IgD-negative memory B cell (primary cell): ENCODE data around the gene SEPTIN1. TPM values are rescaled to one million over a fixed set of nuclear protein-coding genes. Genes with fewer than 3 reads are reported as not detected.
A peak's percentile ranks its signal among the peaks of the same experiment; 100 is the strongest.

Source experiments
- H3K27ac Mint-ChIP-seq, 3 donors: one replicate each; pipeline ENCODE4 v1.8.0; 2020 to 2022; ENCODE audit warnings: mild to moderate bottlenecking in 3 of 3, mixed read lengths in 3 of 3, moderate library complexity in 1 of 3
- H3K27me3 Mint-ChIP-seq: one replicate; pipeline ENCODE4 v1.8.0; 2021; ENCODE audit warnings: mixed read lengths
- H3K36me3 Mint-ChIP-seq: one replicate; pipeline ENCODE4 v1.8.0; 2020; ENCODE audit warnings: mild to moderate bottlenecking, mixed read lengths
- H3K4me1 Mint-ChIP-seq, 3 donors: one replicate each; pipeline ENCODE4 v1.8.0; 2020 to 2022; ENCODE audit warnings: mixed read lengths in 3 of 3, mild to moderate bottlenecking in 1 of 3
- H3K4me3 Mint-ChIP-seq, 4 donors: one replicate each; pipeline ENCODE4 v1.8.0; 2020 to 2022; ENCODE audit warnings: mild to moderate bottlenecking in 4 of 4, mixed read lengths in 4 of 4, moderate library complexity in 3 of 4
- H3K9me3 Mint-ChIP-seq, 3 donors: one replicate each; pipeline ENCODE4 v1.8.0; 2020 to 2021; ENCODE audit warnings: mixed read lengths in 3 of 3, mild to moderate bottlenecking in 1 of 3
- polyA plus RNA-seq: library from polyadenylated mRNA; unstranded; fragments of 300-500 nt; fragmentation: Illumina TruSeq; gene quantifications from one replicate; pipeline ENCODE4 v1.2.3, GENCODE V29; 2021

SEPTIN1 gene
- polyA plus RNA-seq, 1 donor from 2014 or later = 161 TPM

DNA sequence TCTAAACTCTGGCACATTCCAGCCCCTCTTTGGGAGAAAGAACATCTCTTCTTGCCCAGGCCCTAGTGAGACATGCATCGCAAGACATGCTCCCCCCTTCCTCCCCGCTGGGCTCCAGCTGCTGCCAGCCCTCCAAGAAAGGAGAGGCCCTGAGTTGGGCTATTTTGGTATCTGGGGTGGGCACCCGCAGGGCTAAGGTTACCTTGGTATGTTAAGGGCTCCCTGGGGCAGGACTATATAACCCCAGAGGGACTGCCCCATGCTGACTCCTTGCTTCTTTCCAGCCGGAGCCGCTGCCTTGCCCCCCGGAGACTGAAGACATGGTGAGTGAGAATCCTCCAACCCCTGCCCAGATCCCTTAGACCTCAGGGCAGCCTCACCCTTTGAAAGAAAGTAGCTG is 7.8 kb downstream of the SEPTIN1 start, which contains the start of gene MYL11:
Gene MYL11 (plus strand): TSS at position 265 of the 400 bp plus-strand sequence. CDS start 56 bp downstream, at position 321.
- Mint-ChIP-seq H3K9me3 (no peaks in the 10 kb centered on the region), H3K27ac (peak within 1 kb of the TSS in 1 of 3 donors; percentile 23), H3K4me3 (peak within 1 kb of the TSS in 1 of 4 donors; percentile 37), H3K36me3 (no peaks in the 10 kb centered on the region), H3K27me3 (no peaks in the 10 kb centered on the region), H3K4me1 (peaks cover 12 to 21% (median 21%) of the 10 kb centered on the region in 3 donors)

DNA sequence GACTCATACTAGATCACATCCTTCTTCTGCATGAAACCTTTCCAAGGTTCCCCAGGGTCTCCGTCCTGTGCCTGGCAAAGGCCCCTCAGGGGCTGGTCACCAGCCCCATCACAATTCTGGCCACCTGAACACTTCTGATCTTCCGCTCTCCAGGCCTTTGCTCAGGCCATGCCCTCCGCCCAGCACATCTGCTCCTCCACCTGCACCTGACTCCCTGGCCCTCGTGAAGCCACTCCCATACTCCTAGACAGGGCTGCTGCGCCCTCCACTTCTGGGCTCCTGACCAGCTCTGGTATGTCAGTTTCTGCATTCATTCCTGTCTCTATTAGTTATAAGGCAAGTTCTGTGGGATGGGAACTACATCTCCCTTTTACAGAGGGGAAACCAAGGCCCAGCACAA is 9.6 kb downstream of the SEPTIN1 start:
- Mint-ChIP-seq H3K27me3 (no peaks in the 10 kb centered on the region), H3K36me3 (no peaks in the 10 kb centered on the region), H3K4me1 (peaks cover 11 to 30% (median 27%) of the 10 kb centered on the region in 3 donors), H3K27ac (peak overlapping the region in 1 of 3 donors; percentile 28), H3K4me3 (peak overlapping the region in 3 of 4 donors; percentile 6 to 60 (median 52)), H3K9me3 (no peaks in the 10 kb centered on the region)

DNA sequence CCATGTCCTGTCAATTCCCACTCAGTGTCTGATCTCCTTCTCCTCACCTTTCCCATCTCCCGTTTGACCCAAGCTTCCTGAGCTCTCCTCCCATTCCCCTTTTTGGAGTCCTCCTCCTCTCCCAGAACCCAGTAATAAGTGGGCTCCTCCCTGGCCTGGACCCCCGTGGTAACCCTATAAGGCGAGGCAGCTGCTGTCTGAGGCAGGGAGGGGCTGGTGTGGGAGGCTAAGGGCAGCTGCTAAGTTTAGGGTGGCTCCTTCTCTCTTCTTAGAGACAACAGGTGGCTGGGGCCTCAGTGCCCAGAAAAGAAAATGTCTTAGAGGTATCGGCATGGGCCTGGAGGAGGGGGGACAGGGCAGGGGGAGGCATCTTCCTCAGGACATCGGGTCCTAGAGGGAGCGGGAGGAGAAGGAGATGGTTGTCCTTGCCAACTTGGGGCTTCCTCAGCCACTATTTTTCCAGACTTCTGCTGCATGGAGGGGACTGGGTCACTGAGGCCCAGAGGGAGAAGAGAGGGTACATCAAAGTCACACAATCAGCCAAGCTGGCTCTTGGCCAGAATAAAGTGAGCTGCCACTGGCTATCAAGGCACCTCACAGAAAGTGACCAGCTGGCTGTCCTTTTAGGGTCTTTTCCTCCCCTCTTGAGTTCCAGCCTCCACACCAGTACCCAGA is 10.2 kb downstream of the SEPTIN1 start:
- Mint-ChIP-seq H3K4me3 (peak overlapping the region in 3 of 4 donors; percentile 42 to 91 (median 71)), H3K4me1 (peaks cover 12 to 33% (median 30%) of the 10 kb centered on the region in 3 donors), H3K9me3 (no peaks in the 10 kb centered on the region), H3K27me3 (no peaks in the 10 kb centered on the region), H3K27ac (peak overlapping the region; percentile 28 to 86 (median 78)), H3K36me3 (no peaks in the 10 kb centered on the region)

DNA sequence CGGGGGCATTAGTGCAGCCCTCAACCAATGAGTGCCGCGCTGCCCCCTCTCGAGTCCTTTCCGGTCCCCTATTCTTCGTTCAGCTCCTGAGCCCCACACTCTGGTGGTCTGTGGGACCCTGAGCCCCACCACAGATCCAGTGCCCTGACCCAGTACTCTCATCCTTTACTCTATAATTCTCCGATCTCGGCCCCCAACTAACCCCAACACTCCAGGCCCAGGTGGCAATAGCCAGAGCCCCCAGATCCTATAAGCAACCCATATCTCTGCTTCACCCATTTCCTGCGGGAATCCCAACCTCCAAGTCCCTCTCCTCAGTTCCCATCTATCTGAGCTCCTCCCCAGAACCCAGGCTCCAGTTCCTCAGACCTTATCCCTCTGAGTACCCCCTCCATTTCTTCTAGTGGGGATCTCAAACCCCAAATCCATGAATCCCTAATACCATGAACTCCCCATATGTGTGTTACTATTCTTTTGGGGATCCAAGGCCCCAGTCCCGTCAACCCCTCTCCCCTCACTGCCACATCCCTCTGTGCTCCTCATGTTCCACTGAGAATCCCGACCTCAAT is 11.0 kb downstream of the SEPTIN1 start:
- Mint-ChIP-seq H3K27me3 (no peaks in the 10 kb centered on the region), H3K4me1 (peaks cover 12 to 39% (median 36%) of the 10 kb centered on the region in 3 donors), H3K9me3 (no peaks in the 10 kb centered on the region), H3K36me3 (peaks cover 1% of the 10 kb centered on the region), H3K27ac (peak overlapping the region; percentile 40 to 96 (median 78)), H3K4me3 (peak overlapping the region; percentile 71 to 91 (median 86))

DNA sequence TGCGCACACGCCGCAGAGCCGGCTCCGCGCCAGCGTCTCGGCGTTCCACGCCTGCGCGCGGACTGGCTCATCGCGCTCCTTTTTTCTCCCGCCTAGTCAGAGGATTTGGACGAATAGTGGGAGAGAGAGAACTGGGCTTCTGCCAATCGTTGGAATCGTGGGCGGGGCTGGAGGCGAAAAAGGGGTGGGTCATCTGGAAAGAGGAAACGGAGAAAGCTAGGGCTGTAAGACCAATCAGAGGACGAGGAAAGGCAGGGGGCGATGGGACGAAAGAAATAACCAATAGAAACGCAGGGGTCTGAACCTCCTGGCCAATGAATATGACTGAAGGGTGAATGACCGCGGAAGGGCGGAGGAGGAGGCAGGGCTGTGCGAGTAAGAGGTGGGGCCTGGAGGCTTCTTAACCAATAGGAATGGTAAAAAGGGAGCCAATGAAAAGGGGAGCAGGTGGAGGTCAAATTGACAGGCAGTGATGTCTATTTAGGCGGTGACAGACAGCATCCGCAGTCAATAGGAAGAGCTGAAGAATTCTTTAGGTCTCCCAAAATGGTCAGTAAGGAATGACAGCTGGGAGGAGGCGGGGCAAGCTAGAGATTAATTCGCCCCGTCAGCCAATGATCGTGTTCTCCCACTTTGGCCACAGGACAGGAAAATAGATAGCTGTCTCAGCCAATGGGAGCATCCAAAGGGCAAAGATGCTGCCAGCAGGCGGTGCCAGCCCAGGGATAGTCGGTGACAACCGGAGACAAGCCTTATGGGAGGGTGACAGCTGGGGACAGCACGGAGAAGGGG is 11.7 kb downstream of the SEPTIN1 start, which contains the start of gene TBC1D10B:
Gene TBC1D10B (minus strand): TSS at position 39 of the 792 bp plus-strand sequence. CDS start 311 bp downstream, outside the sequence.
- H3K9me3 Mint-ChIP-seq = no peaks in the 10 kb centered on the region
- H3K4me1 Mint-ChIP-seq = peaks cover 12 to 41% (median 38%) of the 10 kb centered on the region in 3 donors
- peak within 1 kb of the TSS; percentile 83 to 95 (median 88) for H3K4me3 Mint-ChIP-seq
- H3K36me3 Mint-ChIP-seq = peaks cover 1% of the 10 kb centered on the region
- H3K27me3 Mint-ChIP-seq = no peaks in the 10 kb centered on the region
- peak within 1 kb of the TSS; percentile 57 to 96 (median 78) for H3K27ac Mint-ChIP-seq

DNA sequence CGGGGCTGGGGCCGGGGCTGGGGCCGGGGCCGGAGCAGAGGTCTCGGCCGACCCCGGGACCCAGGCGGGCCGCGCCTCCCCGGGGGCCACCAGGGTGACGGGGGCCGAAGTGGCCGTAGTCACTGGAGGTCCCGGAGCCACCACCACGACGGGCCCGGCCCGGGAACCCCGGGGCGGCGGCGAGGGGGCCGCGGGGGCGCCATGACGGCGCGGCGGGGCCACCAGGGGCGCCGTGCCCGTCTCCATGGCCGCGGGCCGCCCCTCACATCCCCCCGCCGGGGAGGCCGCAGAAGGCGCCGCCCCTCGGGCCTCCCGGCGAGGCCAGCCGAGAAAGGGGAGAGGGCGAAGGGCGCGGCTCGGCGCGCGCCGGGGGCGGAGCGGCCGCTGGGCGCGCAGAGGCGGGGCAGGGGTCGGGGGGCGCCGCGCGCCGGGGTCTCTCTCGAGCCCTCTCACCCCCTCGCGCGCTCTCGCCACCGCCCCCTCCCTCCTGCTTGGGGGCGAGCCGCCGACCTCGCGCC is 12.4 kb downstream of the SEPTIN1 start:
- H3K4me1 Mint-ChIP-seq = peaks cover 12 to 42% (median 41%) of the 10 kb centered on the region in 3 donors
- no peaks in the 10 kb centered on the region for H3K27me3 Mint-ChIP-seq
- H3K4me3 Mint-ChIP-seq = peak overlapping the region; percentile 71 to 91 (median 86)
- no peaks in the 10 kb centered on the region for H3K9me3 Mint-ChIP-seq
- peak overlapping the region; percentile 9 to 96 (median 78) for H3K27ac Mint-ChIP-seq
- H3K36me3 Mint-ChIP-seq = peaks cover 1% of the 10 kb centered on the region

DNA sequence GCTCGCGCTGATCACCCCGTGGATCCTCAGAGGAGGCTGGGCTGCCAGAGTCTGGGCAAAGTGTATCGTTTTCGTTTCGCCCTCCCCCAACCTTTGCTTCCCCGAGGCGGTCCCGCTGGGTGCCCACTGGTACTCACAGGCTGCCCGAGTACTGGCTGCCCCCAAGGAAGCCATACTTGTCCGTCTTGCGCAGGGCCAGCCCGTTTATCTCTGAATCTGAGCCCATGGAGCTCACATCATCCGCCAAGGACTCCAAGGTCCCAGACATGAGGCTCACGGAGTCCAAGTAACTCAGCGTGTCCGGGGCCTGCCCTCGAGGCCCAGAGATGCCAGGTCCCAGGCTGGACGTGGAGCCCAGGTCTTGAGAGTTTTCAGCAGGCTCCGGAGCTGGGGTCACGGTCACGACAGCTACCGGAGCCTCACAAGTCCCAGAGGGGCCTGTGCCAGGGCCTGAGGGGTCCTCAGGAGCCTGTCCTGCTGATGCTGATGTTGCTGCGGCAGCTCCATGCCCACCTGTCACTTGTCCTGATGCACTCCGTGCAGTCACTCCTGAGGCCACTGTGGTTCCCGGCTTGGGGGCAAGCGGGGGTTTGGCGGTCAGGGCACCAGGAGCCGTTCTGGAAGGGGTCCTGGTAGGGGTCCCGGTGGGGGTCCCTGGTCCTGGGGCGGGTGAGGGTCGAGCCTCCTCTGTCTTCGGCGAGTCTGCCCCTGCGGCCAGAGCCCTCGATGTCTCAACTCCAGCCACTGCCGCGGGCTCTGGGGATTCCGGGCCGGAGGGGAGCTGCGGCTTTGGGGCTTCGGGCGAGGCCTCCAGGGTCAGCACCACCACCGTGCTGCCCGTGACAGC is 13.0 kb downstream of the SEPTIN1 start:
- Mint-ChIP-seq H3K9me3 (no peaks in the 10 kb centered on the region), H3K4me3 (peak overlapping the region; percentile 83 to 95 (median 85)), H3K27ac (peak overlapping the region; percentile 57 to 78 (median 66)), H3K36me3 (peaks cover 1% of the 10 kb centered on the region), H3K27me3 (no peaks in the 10 kb centered on the region), H3K4me1 (peaks cover 12 to 42% (median 41%) of the 10 kb centered on the region in 3 donors)

DNA sequence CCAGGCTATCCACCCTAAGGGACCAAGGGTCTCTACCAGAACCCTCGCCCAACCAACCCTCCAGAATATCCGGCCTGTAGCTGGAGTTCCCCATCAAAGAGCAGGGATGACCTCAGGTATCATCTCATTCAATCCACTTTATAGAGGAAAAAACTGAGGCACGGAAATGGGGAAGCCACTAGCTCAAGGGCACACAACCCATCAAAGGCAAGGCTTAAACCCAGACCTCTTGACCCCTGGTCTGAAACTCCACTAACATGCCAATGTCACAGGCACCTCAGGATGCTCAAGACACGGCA is 13.6 kb downstream of the SEPTIN1 start:
- no peaks in the 10 kb centered on the region for H3K27me3 Mint-ChIP-seq
- peak overlapping the region in 2 of 3 donors; percentile 66 to 78 for H3K27ac Mint-ChIP-seq
- peak overlapping the region; percentile 83 to 95 (median 85) for H3K4me3 Mint-ChIP-seq
- peaks cover 1% of the 10 kb centered on the region for H3K36me3 Mint-ChIP-seq
- H3K9me3 Mint-ChIP-seq = no peaks in the 10 kb centered on the region
- H3K4me1 Mint-ChIP-seq = peaks cover 12 to 42% (median 41%) of the 10 kb centered on the region in 3 donors

DNA sequence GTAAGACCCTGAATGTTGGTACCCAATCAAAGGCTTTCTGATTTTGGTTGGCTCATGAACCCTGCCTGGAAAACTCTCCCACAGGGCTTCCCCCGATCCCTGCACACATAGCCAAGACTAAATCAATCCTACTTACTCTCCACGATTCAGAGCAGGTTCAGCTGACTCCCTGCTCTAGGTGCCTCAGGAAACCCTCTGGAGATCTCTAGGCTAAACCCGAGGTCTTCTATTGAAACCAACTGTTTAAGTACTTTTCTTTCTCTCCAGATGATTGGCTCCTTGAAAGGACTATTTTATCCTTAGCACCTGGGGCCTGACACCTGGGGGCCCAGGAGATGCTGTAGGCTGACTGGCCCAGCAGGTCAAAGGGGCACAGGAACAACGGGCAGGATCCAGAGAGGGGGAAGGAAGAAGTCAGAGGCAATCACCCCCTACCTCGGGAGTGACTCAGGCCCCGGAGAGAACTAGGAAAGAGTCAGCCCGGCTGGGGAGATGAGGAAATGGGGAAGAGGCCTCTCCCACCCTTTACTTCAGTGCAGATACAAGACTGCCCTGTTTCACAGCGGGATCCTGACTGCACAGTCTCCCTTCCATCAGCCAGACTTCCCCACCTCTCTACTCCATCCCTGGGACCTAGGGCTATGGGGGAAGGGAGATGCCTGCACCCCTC is 14.1 kb downstream of the SEPTIN1 start:
- Mint-ChIP-seq H3K4me1 (peaks cover 12 to 42% (median 41%) of the 10 kb centered on the region in 3 donors), H3K36me3 (peaks cover 1% of the 10 kb centered on the region), H3K27me3 (no peaks in the 10 kb centered on the region), H3K9me3 (no peaks in the 10 kb centered on the region), H3K27ac (peak overlapping the region; percentile 8 to 87 (median 66)), H3K4me3 (peak overlapping the region; percentile 83 to 95 (median 85))

DNA sequence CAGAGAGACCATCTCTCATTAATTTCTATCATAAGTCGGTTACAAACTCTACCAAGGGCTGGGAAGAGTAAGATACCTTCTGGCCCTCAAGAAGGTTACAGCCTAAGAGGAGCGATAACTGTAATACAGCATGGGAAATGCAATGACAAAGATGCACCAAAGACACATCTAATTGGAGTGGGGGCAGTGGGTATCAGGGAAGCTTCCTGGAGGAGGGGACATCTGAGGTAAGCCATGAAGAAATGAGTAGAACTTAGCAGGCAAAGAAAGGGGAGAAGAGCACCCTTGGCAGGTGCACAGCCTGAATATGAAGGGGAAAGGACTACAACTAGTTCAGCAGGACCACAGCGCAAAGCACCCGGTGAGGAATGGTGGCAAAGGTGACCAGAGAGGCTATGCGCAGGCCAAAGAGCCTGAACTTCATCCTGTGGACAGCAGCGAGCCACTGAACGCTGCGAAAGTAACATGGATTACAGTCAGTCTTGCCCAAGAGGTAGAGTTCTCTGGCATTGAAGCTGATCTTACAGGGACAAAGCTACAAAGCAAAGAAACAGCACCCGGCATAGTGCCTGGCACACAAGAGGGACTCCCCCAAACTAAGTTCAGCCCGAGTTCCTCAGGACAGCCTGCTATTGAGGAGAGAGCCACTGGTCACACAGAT is 14.9 kb downstream of the SEPTIN1 start:
- Mint-ChIP-seq H3K4me3 (peak overlapping the region; percentile 83 to 95 (median 85)), H3K36me3 (peaks cover 1% of the 10 kb centered on the region), H3K4me1 (peaks cover 12 to 41% (median 40%) of the 10 kb centered on the region in 3 donors), H3K9me3 (no peaks in the 10 kb centered on the region), H3K27ac (peak overlapping the region; percentile 66 to 87 (median 86)), H3K27me3 (no peaks in the 10 kb centered on the region)

DNA sequence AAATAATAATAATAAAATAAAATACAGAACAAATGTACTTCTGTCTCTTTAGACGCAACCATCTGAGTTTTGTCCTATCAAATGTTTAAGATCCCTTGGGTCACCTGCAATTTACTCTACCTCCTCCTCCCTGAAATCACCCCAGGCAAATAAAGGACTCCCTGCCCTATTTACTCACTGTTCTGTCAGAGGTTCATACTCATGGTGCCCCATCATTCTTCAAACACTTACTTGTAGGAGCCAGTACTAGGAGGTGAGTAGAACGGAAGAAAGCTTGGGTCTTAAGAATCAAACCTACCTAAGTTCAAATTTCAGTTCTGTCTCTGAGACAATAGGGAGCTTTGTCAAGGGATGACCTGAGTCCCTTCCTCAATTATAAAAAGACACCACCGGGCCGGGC is 15.8 kb downstream of the SEPTIN1 start:
- H3K36me3 Mint-ChIP-seq = peaks cover 1% of the 10 kb centered on the region
- no peaks in the 10 kb centered on the region for H3K9me3 Mint-ChIP-seq
- H3K4me1 Mint-ChIP-seq = peaks cover 12 to 37% (median 34%) of the 10 kb centered on the region in 3 donors
- H3K4me3 Mint-ChIP-seq = peak overlapping the region in 2 of 4 donors; percentile 84 to 86
- no peaks in the 10 kb centered on the region for H3K27me3 Mint-ChIP-seq
- peak overlapping the region in 1 of 3 donors; percentile 54 for H3K27ac Mint-ChIP-seq

DNA sequence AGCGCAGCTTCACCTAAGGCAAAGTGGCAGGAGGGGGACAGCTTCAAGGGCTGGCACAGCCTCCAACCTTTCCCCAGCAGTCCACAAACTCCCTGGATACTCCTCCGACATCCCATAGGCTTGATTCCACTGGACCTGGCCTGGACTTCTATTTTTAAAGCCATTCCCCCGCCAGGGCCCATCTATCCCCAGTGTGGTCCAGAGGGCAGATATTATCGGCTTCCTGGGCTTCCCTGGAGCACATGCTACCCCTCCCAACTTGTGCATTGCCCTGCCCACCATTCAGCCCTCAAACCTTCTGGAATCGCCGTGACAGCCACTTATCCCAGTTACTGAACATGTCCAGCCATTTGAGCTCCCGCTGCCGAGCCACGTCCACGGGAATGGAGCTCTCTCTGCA is 17.2 kb downstream of the SEPTIN1 start:
- Mint-ChIP-seq H3K4me3 (peak overlapping the region in 1 of 4 donors; percentile 5), H3K9me3 (no peaks in the 10 kb centered on the region), H3K27ac (peak overlapping the region in 1 of 3 donors; percentile 73), H3K4me1 (peaks cover 8 to 30% (median 28%) of the 10 kb centered on the region in 3 donors), H3K27me3 (no peaks in the 10 kb centered on the region), H3K36me3 (peaks cover 1% of the 10 kb centered on the region)

DNA sequence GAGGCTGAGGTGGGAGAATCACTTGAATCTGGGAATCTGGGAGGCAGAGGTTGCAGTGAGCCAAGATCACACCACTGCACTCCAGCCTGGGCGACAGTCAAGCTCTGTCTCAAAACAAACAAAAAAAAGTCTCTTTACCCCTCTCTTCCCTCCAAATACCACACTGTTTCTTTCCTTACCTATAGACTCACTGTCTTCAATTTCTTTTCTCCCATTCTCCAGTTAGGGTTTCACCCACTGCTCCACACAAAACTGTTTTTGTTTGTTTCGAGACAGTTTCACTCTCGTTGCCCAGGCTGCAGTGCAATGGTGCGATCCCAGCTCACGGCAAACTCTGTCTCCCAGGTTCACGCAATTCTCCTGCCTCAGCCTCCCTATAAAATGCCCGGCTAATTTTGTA is 21.2 kb downstream of the SEPTIN1 start:
- Mint-ChIP-seq H3K4me3 (peak overlapping the region in 1 of 4 donors; percentile 43), H3K36me3 (no peaks in the 10 kb centered on the region), H3K27me3 (no peaks in the 10 kb centered on the region), H3K9me3 (no peaks in the 10 kb centered on the region), H3K27ac (no peak overlapping the region), H3K4me1 (peaks cover 2 to 7% (median 3%) of the 10 kb centered on the region in 3 donors)
